ENCODE data around the gene ARL17A.
"Not testable (repeated sequence)": the region's sequence is repeated elsewhere in the genome, so short reads cannot be mapped to it uniquely, and the experiment has no call there.

The ARL17A gene

DNA sequence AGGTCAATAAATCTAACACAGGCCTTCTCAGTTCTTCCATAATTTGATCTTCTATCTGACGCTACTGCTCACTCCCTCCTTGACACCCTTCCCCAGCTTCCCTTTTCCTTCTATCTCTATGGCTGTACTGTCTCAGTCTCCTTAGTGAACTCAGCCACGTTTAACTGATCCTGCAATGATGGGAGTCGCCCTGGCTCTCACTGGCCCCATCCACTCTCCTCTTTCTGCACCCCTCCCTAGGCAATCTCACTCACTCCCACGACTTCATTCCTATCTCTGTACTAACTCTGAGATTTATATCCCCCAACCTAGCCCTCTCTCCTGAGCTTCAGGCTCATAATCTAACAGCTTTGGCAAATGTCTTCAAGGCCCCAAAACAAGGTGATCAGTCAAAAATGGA lies 7.7 kb downstream of the ARL17A start:
- H3K4me1 ChIP-seq (ENCODE audit: control insufficient read depth, insufficient read depth, low read depth, low read length); DNase-seq; H3K36me3 ChIP-seq (ENCODE audit: control insufficient read depth in 1 of 2, insufficient read depth in 2 of 2, low read depth in 1 of 2, low read length in 2 of 2); H2AFZ ChIP-seq (ENCODE audit: low read depth, low read length); H2BK15ac ChIP-seq (ENCODE audit: low read depth, poor library complexity, severe bottlenecking); H2BK5ac ChIP-seq (ENCODE audit: low read depth, low read length, poor library complexity, severe bottlenecking); H3K27ac ChIP-seq (ENCODE audit: low read length, poor library complexity, severe bottlenecking); H3K79me1 ChIP-seq (replicated peaks; ENCODE audit: low read length, poor library complexity, severe bottlenecking); H2BK120ac ChIP-seq (ENCODE audit: low read depth, low read length); H3K4me3 ChIP-seq (ENCODE audit: insufficient read depth in 1 of 2, low read depth in 1 of 2, low read length in 2 of 2); H3K23ac ChIP-seq (ENCODE audit: low read length in 2 of 2); H4K91ac ChIP-seq (ENCODE audit: low read length); H3K18ac ChIP-seq (ENCODE audit: low read depth in 1 of 2, low read length in 2 of 2); H3K9ac ChIP-seq (ENCODE audit: low read length); H3K4me2 ChIP-seq (ENCODE audit: low read length, poor library complexity, severe bottlenecking); H3K9me3 ChIP-seq (ENCODE audit: control insufficient read depth, low read length); H4K8ac ChIP-seq (ENCODE audit: low read length); H3K27me3 ChIP-seq (ENCODE audit: control insufficient read depth in 1 of 2, insufficient read depth in 1 of 2, low read length in 2 of 2); H3K4ac ChIP-seq (ENCODE audit: low read depth in 1 of 2, low read length in 2 of 2); H2BK12ac ChIP-seq (ENCODE audit: low read length in 2 of 2); H2AK5ac ChIP-seq (ENCODE audit: low read length, severe bottlenecking); H3K14ac ChIP-seq (ENCODE audit: low read length in 2 of 2): not testable (repeated sequence)
- WGBS = no CpG with 5 or more reads among the region's 4 CpGs

DNA sequence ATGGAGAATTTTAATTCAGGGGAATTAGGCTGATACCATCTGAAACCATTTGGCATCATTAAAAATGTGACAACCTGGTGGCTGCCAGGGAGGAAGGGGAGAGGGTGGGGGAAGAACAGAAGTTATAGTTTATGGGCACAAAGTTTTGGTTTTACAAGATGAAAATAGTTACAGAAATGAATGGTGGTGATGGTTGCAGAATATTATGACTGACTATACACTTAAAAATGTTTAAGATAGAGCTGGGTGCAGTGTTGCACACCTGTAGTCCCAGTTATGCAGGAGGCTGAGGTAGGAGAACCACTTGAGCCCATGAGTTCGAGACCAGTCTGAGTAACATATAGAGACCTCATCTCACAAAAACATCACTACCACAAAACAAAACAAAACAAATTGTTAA lies 12.5 kb downstream of the ARL17A start:
- not testable (repeated sequence) for H3K23ac ChIP-seq (ENCODE audit: low read length in 2 of 2); DNase-seq; H3K4me1 ChIP-seq (ENCODE audit: control insufficient read depth, insufficient read depth, low read depth, low read length); H3K14ac ChIP-seq (ENCODE audit: low read length in 2 of 2); H2AK5ac ChIP-seq (ENCODE audit: low read length, severe bottlenecking); H2BK5ac ChIP-seq (ENCODE audit: low read depth, low read length, poor library complexity, severe bottlenecking); H4K91ac ChIP-seq (ENCODE audit: low read length); H3K9ac ChIP-seq (ENCODE audit: low read length); H3K4ac ChIP-seq (ENCODE audit: low read depth in 1 of 2, low read length in 2 of 2); H3K27ac ChIP-seq (ENCODE audit: low read length, poor library complexity, severe bottlenecking); H3K27me3 ChIP-seq (ENCODE audit: control insufficient read depth in 1 of 2, insufficient read depth in 1 of 2, low read length in 2 of 2); H3K36me3 ChIP-seq (ENCODE audit: control insufficient read depth in 1 of 2, insufficient read depth in 2 of 2, low read depth in 1 of 2, low read length in 2 of 2); H3K79me1 ChIP-seq (replicated peaks; ENCODE audit: low read length, poor library complexity, severe bottlenecking); H3K4me2 ChIP-seq (ENCODE audit: low read length, poor library complexity, severe bottlenecking); H3K18ac ChIP-seq (ENCODE audit: low read depth in 1 of 2, low read length in 2 of 2); H2BK12ac ChIP-seq (ENCODE audit: low read length in 2 of 2); H2AFZ ChIP-seq (ENCODE audit: low read depth, low read length); H2BK15ac ChIP-seq (ENCODE audit: low read depth, poor library complexity, severe bottlenecking); H3K9me3 ChIP-seq (ENCODE audit: control insufficient read depth, low read length); H3K4me3 ChIP-seq (ENCODE audit: insufficient read depth in 1 of 2, low read depth in 1 of 2, low read length in 2 of 2); H4K8ac ChIP-seq (ENCODE audit: low read length); H2BK120ac ChIP-seq (ENCODE audit: low read depth, low read length)
- WGBS = no CpG with 5 or more reads among the region's 1 CpG

DNA sequence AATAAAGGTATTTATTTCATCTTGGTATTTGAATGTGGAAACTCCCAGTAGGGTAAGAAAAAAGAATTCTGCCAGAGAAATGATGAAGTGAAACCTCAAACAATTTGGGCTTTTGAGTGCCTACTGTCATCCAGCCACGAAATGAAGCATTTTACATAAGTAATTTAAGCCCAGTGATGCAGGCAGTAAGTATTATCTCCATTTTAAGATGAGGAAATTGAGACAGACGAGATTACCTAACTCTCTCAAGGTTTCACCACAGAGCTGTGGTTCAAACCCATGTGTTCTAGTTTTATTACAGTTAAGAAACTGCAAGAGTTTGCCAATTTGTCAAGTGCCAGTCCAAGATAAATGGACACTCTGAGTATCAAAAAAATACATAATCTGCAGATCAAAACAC lies 13.2 kb downstream of the ARL17A start:
- not testable (repeated sequence) for H2BK5ac ChIP-seq (ENCODE audit: low read depth, low read length, poor library complexity, severe bottlenecking); H3K18ac ChIP-seq (ENCODE audit: low read depth in 1 of 2, low read length in 2 of 2); H3K9ac ChIP-seq (ENCODE audit: low read length); H3K36me3 ChIP-seq (ENCODE audit: control insufficient read depth in 1 of 2, insufficient read depth in 2 of 2, low read depth in 1 of 2, low read length in 2 of 2); H3K79me1 ChIP-seq (replicated peaks; ENCODE audit: low read length, poor library complexity, severe bottlenecking); H3K4me3 ChIP-seq (ENCODE audit: insufficient read depth in 1 of 2, low read depth in 1 of 2, low read length in 2 of 2); H2BK15ac ChIP-seq (ENCODE audit: low read depth, poor library complexity, severe bottlenecking); H3K27me3 ChIP-seq (ENCODE audit: control insufficient read depth in 1 of 2, insufficient read depth in 1 of 2, low read length in 2 of 2); H2BK12ac ChIP-seq (ENCODE audit: low read length in 2 of 2); H3K4ac ChIP-seq (ENCODE audit: low read depth in 1 of 2, low read length in 2 of 2); H3K4me2 ChIP-seq (ENCODE audit: low read length, poor library complexity, severe bottlenecking); H2AK5ac ChIP-seq (ENCODE audit: low read length, severe bottlenecking); DNase-seq; H4K91ac ChIP-seq (ENCODE audit: low read length); H2BK120ac ChIP-seq (ENCODE audit: low read depth, low read length); H3K14ac ChIP-seq (ENCODE audit: low read length in 2 of 2); H3K9me3 ChIP-seq (ENCODE audit: control insufficient read depth, low read length); H3K4me1 ChIP-seq (ENCODE audit: control insufficient read depth, insufficient read depth, low read depth, low read length); H2AFZ ChIP-seq (ENCODE audit: low read depth, low read length); H3K27ac ChIP-seq (ENCODE audit: low read length, poor library complexity, severe bottlenecking); H4K8ac ChIP-seq (ENCODE audit: low read length); H3K23ac ChIP-seq (ENCODE audit: low read length in 2 of 2)
- WGBS = no CpG with 5 or more reads among the region's 2 CpGs

DNA sequence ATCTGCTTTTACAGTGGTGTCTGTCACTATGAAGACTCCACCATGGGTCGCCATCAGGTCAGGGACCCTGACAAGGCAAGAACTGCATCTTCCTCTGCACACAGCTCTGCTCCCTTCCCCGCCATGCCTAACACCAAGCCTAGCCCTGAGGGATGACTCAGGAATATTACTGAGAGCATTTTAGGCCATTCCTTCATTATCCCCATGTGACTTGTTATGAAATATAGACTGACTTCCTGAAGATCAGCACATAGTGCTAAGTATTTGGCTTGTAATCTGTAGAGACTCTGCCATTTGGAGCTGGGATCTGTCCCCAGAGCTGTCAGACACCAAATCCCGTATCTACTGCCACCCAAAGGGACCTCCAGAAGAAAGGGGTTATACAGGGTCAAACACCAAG lies 19.4 kb downstream of the ARL17A start:
- H2BK12ac ChIP-seq (ENCODE audit: low read length in 2 of 2); H3K23ac ChIP-seq (ENCODE audit: low read length in 2 of 2); H3K4ac ChIP-seq (ENCODE audit: low read depth in 1 of 2, low read length in 2 of 2); H3K14ac ChIP-seq (ENCODE audit: low read length in 2 of 2); H3K9me3 ChIP-seq (ENCODE audit: control insufficient read depth, low read length); H3K79me1 ChIP-seq (replicated peaks; ENCODE audit: low read length, poor library complexity, severe bottlenecking); H3K27ac ChIP-seq (ENCODE audit: low read length, poor library complexity, severe bottlenecking); H3K4me1 ChIP-seq (ENCODE audit: control insufficient read depth, insufficient read depth, low read depth, low read length); H2AFZ ChIP-seq (ENCODE audit: low read depth, low read length); DNase-seq; H3K9ac ChIP-seq (ENCODE audit: low read length); H2AK5ac ChIP-seq (ENCODE audit: low read length, severe bottlenecking); H3K4me3 ChIP-seq (ENCODE audit: insufficient read depth in 1 of 2, low read depth in 1 of 2, low read length in 2 of 2); H3K4me2 ChIP-seq (ENCODE audit: low read length, poor library complexity, severe bottlenecking); H4K8ac ChIP-seq (ENCODE audit: low read length); H3K18ac ChIP-seq (ENCODE audit: low read depth in 1 of 2, low read length in 2 of 2); H3K36me3 ChIP-seq (ENCODE audit: control insufficient read depth in 1 of 2, insufficient read depth in 2 of 2, low read depth in 1 of 2, low read length in 2 of 2); H3K27me3 ChIP-seq (ENCODE audit: control insufficient read depth in 1 of 2, insufficient read depth in 1 of 2, low read length in 2 of 2); H4K91ac ChIP-seq (ENCODE audit: low read length); H2BK15ac ChIP-seq (ENCODE audit: low read depth, poor library complexity, severe bottlenecking); H2BK5ac ChIP-seq (ENCODE audit: low read depth, low read length, poor library complexity, severe bottlenecking); H2BK120ac ChIP-seq (ENCODE audit: low read depth, low read length): not testable (repeated sequence)
- no CpG with 5 or more reads among the region's 3 CpGs for WGBS
